K562 (cell line): Measurements from ENCODE around the gene NUAK1. TPM values are rescaled to one million over a fixed set of nuclear protein-coding genes. Genes with fewer than 3 reads are reported as not detected.

ENCODE experiments used
- ATAC-seq: fragments of 200-7000 bp; cut with Tn5 transposase; 3 replicates; pipeline ENCODE4 v1.9.1; 2020; ENCODE audit warnings: moderate library complexity
- BruUV-seq: library from RNA; stranded (reverse); fragments of 400-500 nt; replicated peaks from 2 replicates; lab custom pipeline; 2021; lab: Mats Ljungman, UMichigan
- CTCF ChIA-PET: fragments of 300-600 bp; formaldehyde crosslinking; extraction: SDS; loops from one replicate; lab custom pipeline; 2021; ENCODE audit warnings: low intra/inter-chr PET ratio; lab: Yijun Ruan, JAX
- POLR2A ChIA-PET: fragments of 300-600, 350-650 bp; sonication (Branson Sonifier 250); formaldehyde crosslinking; extraction: SDS; loops from one replicate; lab custom pipeline; 2021; ENCODE audit warnings: antibody characterized with exemption, inconsistent platforms; lab: Yijun Ruan, JAX
- DNase-seq, 4 experiments: peaks; one replicate each; pipeline versions ENCODE4 v3.0.0 to v3.0.0-alpha.2; 2011 to 2018; ENCODE audit warnings: low spot score in 3 of 4, mixed read lengths in 3 of 4; ENCODE audit errors: extremely low read depth in 1 of 4
- FAIRE-seq: peaks from 2 replicates; lab custom pipeline; 2011; peaks lifted over from hg19 to GRCh38; lab: Jason Lieb, UNC
- H2AFZ ChIP-seq: 2 replicates; pipeline ENCODE4 v1.6.0; 2011; ENCODE audit warnings: low read depth, low read length, control low read depth, inconsistent platforms
- H3K27ac ChIP-seq: fragments of 200-600 bp; 3 replicates; pipeline ENCODE4 v1.8.0; 2011; ENCODE audit warnings: low read depth, mild to moderate bottlenecking, control low read depth, inconsistent platforms, low read length, moderate library complexity, mixed read lengths; ENCODE audit errors: extremely low read depth
- H3K27me3 ChIP-seq, 2 experiments: fragments of 300-600 bp in 1 of 2; 2 replicates in 1 of 2; 3 replicates in 1 of 2; pipeline versions ENCODE4 v1.6.0 to v1.8.0; 2011; ENCODE audit warnings: inconsistent platforms in 2 of 2, low read length in 2 of 2, mild to moderate bottlenecking in 1 of 2, mixed read lengths in 1 of 2, moderate library complexity in 1 of 2; ENCODE audit not compliant: control insufficient read depth in 2 of 2, insufficient read depth in 2 of 2
- H3K36me3 ChIP-seq: fragments of 300-600 bp; 3 replicates; pipeline ENCODE4 v1.8.0; 2011; ENCODE audit warnings: mild to moderate bottlenecking, low read length, inconsistent platforms; ENCODE audit not compliant: control insufficient read depth, insufficient read depth
- H3K4me1 ChIP-seq, 2 experiments: fragments of 200-600 bp in 1 of 2; replicated peaks in 1 of 2; 2 replicates in 1 of 2; 3 replicates in 1 of 2; pipeline versions ENCODE4 v1.5.1 to v1.8.0; 2011; ENCODE audit warnings: inconsistent platforms in 2 of 2, low read length in 2 of 2, mild to moderate bottlenecking in 1 of 2, mixed read lengths in 1 of 2, moderate library complexity in 1 of 2; ENCODE audit not compliant: control insufficient read depth in 2 of 2, insufficient read depth in 2 of 2
- H3K4me2 ChIP-seq: 2 replicates; pipeline ENCODE4 v1.6.1; 2011; ENCODE audit warnings: low read length, control low read depth, inconsistent platforms, mixed read lengths; ENCODE audit not compliant: insufficient read depth
- H3K4me3 ChIP-seq: fragments of 200-600 bp; sonication (generic), shearing (Covaris generic); 2 replicates; pipeline ENCODE4 v1.5.1; 2016; ENCODE audit warnings: control low read depth, inconsistent platforms
- H3K79me2 ChIP-seq: fragments of 200-600 bp; 3 replicates; pipeline ENCODE4 v1.8.0; 2011; ENCODE audit warnings: low read length, inconsistent platforms; ENCODE audit not compliant: control insufficient read depth, insufficient read depth
- H3K9ac ChIP-seq, 2 experiments: 2 replicates each; pipeline versions ENCODE4 v1.6.0 to v1.6.1; 2011; ENCODE audit warnings: low read depth in 2 of 2, low read length in 2 of 2, control low read depth in 1 of 2, inconsistent platforms in 1 of 2, mild to moderate bottlenecking in 1 of 2, mixed read lengths in 1 of 2; ENCODE audit not compliant: insufficient read depth in 1 of 2
- H3K9me1 ChIP-seq: one replicate; pipeline ENCODE4 v1.6.0; 2011; ENCODE audit warnings: inconsistent platforms, mild to moderate bottlenecking, low read length, moderate library complexity; ENCODE audit not compliant: control insufficient read depth, insufficient read depth
- H3K9me3 ChIP-seq: replicated peaks from 2 replicates; pipeline ENCODE4 v1.5.1; 2011; ENCODE audit warnings: low read depth, low read length, inconsistent platforms; ENCODE audit not compliant: control insufficient read depth, insufficient read depth
- H4K20me1 ChIP-seq: replicated peaks from 2 replicates; pipeline ENCODE4 v1.6.1; 2011; ENCODE audit warnings: low read length, inconsistent platforms, mixed read lengths; ENCODE audit not compliant: control insufficient read depth, insufficient read depth
- CBFA2T2 ChIP-seq: fragments of 450-650 bp; conservative IDR thresholded peaks from 2 replicates; pipeline ENCODE4 v1.6.1; 2017; ENCODE audit warnings: mild to moderate bottlenecking
- ELK1 ChIP-seq: sonication (generic); formaldehyde crosslinking; IDR thresholded peaks from 2 replicates; pipeline ENCODE4 v1.8.1; 2022; ENCODE audit warnings: missing genetic modification reagents
- FOXK1 ChIP-seq: sonication (generic); formaldehyde crosslinking; IDR thresholded peaks from 2 replicates; pipeline ENCODE4 v1.8.0; 2022; ENCODE audit warnings: missing genetic modification reagents, mild to moderate bottlenecking, borderline replicate concordance
- FOXK2 ChIP-seq, 2 experiments: fragments of 450-650 bp; IDR thresholded peaks in 1 of 2; conservative IDR thresholded peaks in 1 of 2; 2 replicates each; pipeline ENCODE4 v1.6.1; 2016; ENCODE audit warnings: low read depth in 2 of 2, mild to moderate bottlenecking in 1 of 2
- HLTF ChIP-seq: fragments of 450-650 bp; IDR thresholded peaks from 2 replicates; pipeline ENCODE4 v1.6.1; 2016
- KAT7 ChIP-seq: sonication (generic); formaldehyde crosslinking; IDR thresholded peaks from 2 replicates; pipeline ENCODE4 v1.8.0; 2022; ENCODE audit warnings: missing genetic modification reagents, mild to moderate bottlenecking, borderline replicate concordance
- KDM2B ChIP-seq: fragments of 250-450 bp; sonication (Bioruptor Pico); IDR thresholded peaks from 2 replicates; pipeline ENCODE4 v1.8.0; 2021; ENCODE audit warnings: mild to moderate bottlenecking, moderate library complexity
- NR4A1 ChIP-seq, 2 experiments: fragments of 250-450 bp in 1 of 2; fragments of 450-650 bp in 1 of 2; sonication (Bioruptor Pico) in 1 of 2; IDR thresholded peaks; 2 replicates each; pipeline versions ENCODE4 v1.4.0 to v1.6.1; 2016 to 2020; ENCODE audit warnings: mild to moderate bottlenecking in 2 of 2, missing compliant biosample characterization in 1 of 2, missing genetic modification characterization in 1 of 2, moderate library complexity in 1 of 2
- NRF1 ChIP-seq, 2 experiments: fragments of 450-650 bp; IDR thresholded peaks in 1 of 2; conservative IDR thresholded peaks in 1 of 2; 2 replicates each; pipeline ENCODE4 v1.6.1; 2014; ENCODE audit warnings: mild to moderate bottlenecking in 2 of 2
- RFX5 ChIP-seq: IDR thresholded peaks from 2 replicates; pipeline ENCODE4 v1.6.1; 2011; ENCODE audit warnings: low read depth, mild to moderate bottlenecking, improper control_type of control experiment, low read length
- RFX7 ChIP-seq: fragments of 250-450 bp; sonication (Bioruptor Pico); IDR thresholded peaks from 2 replicates; pipeline ENCODE4 v1.5.1; 2021; ENCODE audit warnings: mild to moderate bottlenecking
- SUPT5H ChIP-seq: fragments of 450-650 bp; IDR thresholded peaks from 2 replicates; pipeline ENCODE4 v1.6.1; 2016
- TAF9B ChIP-seq: fragments of 450-650 bp; IDR thresholded peaks from 2 replicates; pipeline ENCODE4 v1.6.1; 2018; ENCODE audit warnings: mild to moderate bottlenecking; ENCODE audit not compliant: partially characterized antibody
- YBX1 ChIP-seq: fragments of 450-650 bp; IDR thresholded peaks from 2 replicates; pipeline ENCODE4 v1.7.1; 2016; ENCODE audit warnings: mild to moderate bottlenecking
- ZFX ChIP-seq: sonication (generic); formaldehyde crosslinking; IDR thresholded peaks from 2 replicates; pipeline ENCODE4 v1.8.0; 2022; ENCODE audit warnings: mild to moderate bottlenecking, missing genetic modification reagents, moderate library complexity
- ZNF134 ChIP-seq: fragments of 250-450 bp; sonication (Bioruptor Pico); conservative IDR thresholded peaks from 2 replicates; pipeline ENCODE4 v1.4.0; 2020
- ZNF586 ChIP-seq: fragments of 450-650 bp; formaldehyde crosslinking; conservative IDR thresholded peaks from 2 replicates; pipeline ENCODE4 v1.4.0; 2020; ENCODE audit warnings: mild to moderate bottlenecking, moderate library complexity
- ZNF77 ChIP-seq: fragments of 250-450 bp; sonication (Bioruptor Pico); IDR thresholded peaks from 2 replicates; pipeline ENCODE4 v1.5.0; 2020
- WGBS: fragments of 100-300 bp; shearing (Covaris generic); methylation state at CpG from one replicate; pipeline ENCODE4 v1.1.6; 2016; ENCODE audit warnings: low coverage, mixed read lengths; ENCODE audit not compliant: insufficient coverage; ENCODE audit errors: missing lambda C conversion rate; 5-methylcytosine and 5-hydroxymethylcytosine counted together
- in situ Hi-C: fragments of 300-500 bp; cut with MboI; formaldehyde crosslinking; loops from 4 replicates; pipeline ENCODE4 v1.15.0; 2018; ENCODE audit warnings: inconsistent platforms, mixed read lengths
- intact Hi-C: fragments of 100-400 bp; cut with micrococcal nuclease; formaldehyde crosslinking; loops from 2 replicates; pipeline ENCODE4 v1.14.2; 2022
- polyA plus RNA-seq, 8 experiments: library from polyadenylated mRNA; depleted of rRNA in 4 of 8; stranded (reverse) in 5 of 8; unstranded in 3 of 8; fragments of >200 nt; fragmentation: Nextera tagmentation in 2 of 8; fragmentation: Illumina TruSeq in 1 of 8; extraction: Ambion mirVana in 2 of 8; extraction: Trizol in 1 of 8; gene quantifications; 2 replicates each; pipeline versions ENCODE4 v1.2.1 to v1.2.3, GENCODE V29; 2011 to 2014; ENCODE audit warnings: inconsistent platforms in 1 of 8, missing spikeins in 1 of 8
- total RNA-seq, 7 experiments: library from RNA; depleted of rRNA in 6 of 7; stranded (reverse); fragments of >200 nt in 6 of 7; fragmentation: Illumina TruSeq in 2 of 7; extraction: Trizol in 2 of 7; gene quantifications; 2 replicates each; pipeline versions ENCODE4 v1.2.1 to v1.2.3, GENCODE V29; 2011 to 2021; ENCODE audit warnings: low replicate concordance in 1 of 7

NUAK1 gene
- total and polyA plus RNA-seq, 9 of the 15 experiments (the other 6 are each of a cell fraction or from before 2014, with no cell fraction given) = 0.02 TPM; not detected in 8

GRCh38 chr12:106082216-106083175 lies 56.3 kb downstream of the NUAK1 start:
- 0% methylated on average over 14 of the region's 15 CpGs for WGBS
- ATAC-seq (no peak), DNase-seq (no peak)
- no peak overlapping the region for H3K9ac ChIP-seq
- H3K4me1 ChIP-seq = no peaks in the 10 kb centered on the region
- intact Hi-C loops = no loop called here
- no peak overlapping the region for H3K4me3 ChIP-seq
- TF ChIP-seq YBX1 = no peak
- TF ChIP-seq ZNF134 (CRISPR knock-in tag) = no peak
- TF ChIP-seq CBFA2T2 = no peak
- no peak for TF ChIP-seq FOXK1
- TF ChIP-seq ZFX = no peak
- TF ChIP-seq RFX5 = no peak
- no peak for TF ChIP-seq NR4A1 (CRISPR knock-in tag; IDR thresholded peaks at IDR 0.05)
- TF ChIP-seq NR4A1 (tag; IDR thresholded peaks at IDR 0.05) = no peak
- TF ChIP-seq HLTF = no peak
- TF ChIP-seq SUPT5H = no peak
- TF ChIP-seq KDM2B = no peak
- TF ChIP-seq ZNF586 (CRISPR knock-in tag) = no peak
- no peak for TF ChIP-seq FOXK2 (conservative IDR thresholded peaks at IDR 0.05 in 1 of 2, IDR thresholded peaks at IDR 0.05 in 1 of 2; ENCODE audit: low read depth in 2 of 2)
- no peak for TF ChIP-seq ELK1 (CRISPR knock-in tag)
- no peak for TF ChIP-seq TAF9B
- TF ChIP-seq ZNF77 = no peak
- no peak for TF ChIP-seq RFX7 (CRISPR knock-in tag)
- no peak for TF ChIP-seq KAT7 (CRISPR knock-in tag)
- TF ChIP-seq NRF1 (conservative IDR thresholded peaks at IDR 0.05 in 1 of 2, IDR thresholded peaks at IDR 0.05 in 1 of 2) = no peak
- TF ChIP-seq, all 486 proteins: peak for 0
- FAIRE-seq = no peak
- Histone ChIP-seq H3K9me3 (no peaks in the 10 kb centered on the region), H3K36me3 (no peaks in the 10 kb centered on the region), H3K9me1 (no peaks in the 10 kb centered on the region), H4K20me1 (no peaks in the 10 kb centered on the region), H3K27me3 (peaks cover 12 to 46% of the 10 kb centered on the region in 2 experiments; a peak in 4 of 5 replicates), H3K4me2 (no peak overlapping the region), H3K27ac (no peak overlapping the region), H2AFZ (no peak overlapping the region), H3K79me2 (no peaks in the 10 kb centered on the region)
- ChIA-PET CTCF (no interaction called here), POLR2A (no interaction called here)
- in situ Hi-C loops = no loop called here
- no TSS peak for BruUV-seq
